ENCODE data around the gene NCOA7. TPM values are rescaled to one million over a fixed set of nuclear protein-coding genes. Genes with fewer than 3 reads are reported as not detected.
"Not testable (repeated sequence)": the region's sequence is repeated elsewhere in the genome, so short reads cannot be mapped to it uniquely, and the experiment has no call there.

Gene NCOA7
- total and polyA plus RNA-seq, 11 donors = 3.8 to 23.1 (median 8.2) TPM

- H3K4me1 ChIP-seq = peaks cover 0 to 43% (median 0%) of the 10 kb centered on the region in 12 donors
- no peak for DNase-seq
- H3K36me3 ChIP-seq = peaks cover 0 to 79% (median 71%) of the 10 kb centered on the region in 9 donors
- H3K4me3 ChIP-seq = no peak overlapping the region
- intact Hi-C loops (cut with DNase I) = no loop called here
- H3K27me3 ChIP-seq = no peaks in the 10 kb centered on the region
- peak overlapping the region in 1 of 12 donors; percentile 16 for H3K27ac ChIP-seq
- TF ChIP-seq POLR2A (IDR thresholded peaks at IDR 0.05) (no peak), CTCF (IDR thresholded peaks at IDR 0.05) (no peak)
- peak in 1 of 4 donors; percentile 64 for ATAC-seq
- WGBS, 4 donors = 59 to 66% (median 64%) methylated on average over 7 of the region's 7 CpGs
- no peaks in the 10 kb centered on the region for H3K9me3 ChIP-seq
These were observed 137.0 kb downstream of the NCOA7 start for GRCh38 chr6:125927761-125928160.

- DNase-seq (no peak), ATAC-seq (no peak)
- WGBS, 4 donors = 88 to 90% (median 89%) methylated on average over 3 of the region's 3 CpGs
- H3K27me3 ChIP-seq = no peaks in the 10 kb centered on the region
- H3K9me3 ChIP-seq = peaks cover 0 to 3% (median 0%) of the 10 kb centered on the region in 12 donors
- no peak overlapping the region for H3K4me3 ChIP-seq
- H3K27ac ChIP-seq = no peak overlapping the region
- H3K4me1 ChIP-seq = peaks cover 0 to 13% (median 0%) of the 10 kb centered on the region in 12 donors
- TF ChIP-seq CTCF (IDR thresholded peaks at IDR 0.05) = no peak
- TF ChIP-seq POLR2A (IDR thresholded peaks at IDR 0.05) = no peak
- peaks cover 0 to 52% (median 40%) of the 10 kb centered on the region in 9 donors for H3K36me3 ChIP-seq
- intact Hi-C loops (cut with DNase I) = no loop called here
These were observed 140.1 kb downstream of the NCOA7 start for GRCh38 chr6:125930765-125931418.

GRCh38 chr6:125931733-125932450 is 141.1 kb downstream of the NCOA7 start:
- Histone ChIP-seq H3K27ac (no peak overlapping the region), H3K4me1 (peaks cover 0 to 10% (median 0%) of the 10 kb centered on the region in 12 donors), H3K27me3 (no peaks in the 10 kb centered on the region), H3K36me3 (peaks cover 0 to 46% (median 32%) of the 10 kb centered on the region in 9 donors), H3K4me3 (no peak overlapping the region), H3K9me3 (peaks cover 0 to 3% (median 0%) of the 10 kb centered on the region in 12 donors)
- no peak for TF ChIP-seq CTCF (IDR thresholded peaks at IDR 0.05)
- TF ChIP-seq POLR2A (IDR thresholded peaks at IDR 0.05) = no peak
- WGBS, 4 donors = 87 to 93% (median 91%) methylated on average over 4 of the region's 4 CpGs
- intact Hi-C loops (cut with DNase I) = no loop called here
- DNase-seq (no peak), ATAC-seq (no peak)

- peaks cover 0 to 6% (median 0%) of the 10 kb centered on the region in 12 donors for H3K4me1 ChIP-seq
- DNase-seq (no peak), ATAC-seq (no peak)
- H3K9me3 ChIP-seq = peaks cover 0 to 3% (median 0%) of the 10 kb centered on the region in 12 donors
- H3K36me3 ChIP-seq = peaks cover 0 to 44% (median 27%) of the 10 kb centered on the region in 9 donors
- no peaks in the 10 kb centered on the region for H3K27me3 ChIP-seq
- TF ChIP-seq CTCF (IDR thresholded peaks at IDR 0.05) (no peak), POLR2A (IDR thresholded peaks at IDR 0.05) (no peak)
- H3K27ac ChIP-seq = no peak overlapping the region
- no peak overlapping the region for H3K4me3 ChIP-seq
- intact Hi-C loops (cut with DNase I) = no loop called here
These were observed 141.7 kb downstream of the NCOA7 start for GRCh38 chr6:125932451-125932795.

GRCh38 chr6:125935520-125935919 is 144.8 kb downstream of the NCOA7 start:
- H3K27ac ChIP-seq; DNase-seq; H3K4me3 ChIP-seq; H3K9me3 ChIP-seq; intact Hi-C loops (cut with DNase I); H3K4me1 ChIP-seq; H3K27me3 ChIP-seq; ATAC-seq: not testable (repeated sequence)
- H3K36me3 ChIP-seq = peaks cover 0 to 13% (median 2%) of the 10 kb centered on the region in 9 donors
- 75 to 92% (median 82%) methylated on average over 5 of the region's 5 CpGs for WGBS, 4 donors

Measured in heart left ventricle (tissue), 16 donors.